HG02588 (cell line): ENCODE results near the gene ZNF641.

Source experiments
- ATAC-seq: cut with Tn5 transposase; IDR thresholded peaks from one replicate; pipeline ENCODE4 v1.9.1; 2021; ENCODE audit warnings: mild to moderate bottlenecking, moderate library complexity; ENCODE audit not compliant: unreplicated experiment

ZNF641 gene

GRCh38 chr12:48350249-48351021, at the start of gene ZNF641:
ZNF641 (minus strand) TSS chr12:48350919; CDS start chr12:48348090, 2,829 bp downstream.
- peak; percentile 83 for ATAC-seq

- ATAC-seq = no peak
Measured at GRCh38 chr12:48390026-48390425, 39.3 kb upstream of the ZNF641 start.

- ATAC-seq = no peak
Measured at GRCh38 chr12:48389409-48389808, 38.7 kb upstream of the ZNF641 start.

- ATAC-seq = no peak
Measured at GRCh38 chr12:48388938-48389337, 38.2 kb upstream of the ZNF641 start.

- no peak for ATAC-seq
Measured at GRCh38 chr12:48388460-48388859, 37.7 kb upstream of the ZNF641 start.

GRCh38 chr12:48380596-48380995, 29.9 kb upstream of the ZNF641 start:
- no peak for ATAC-seq

GRCh38 chr12:48379794-48380193, 29.1 kb upstream of the ZNF641 start:
- no peak for ATAC-seq

GRCh38 chr12:48377646-48378045, 26.9 kb upstream of the ZNF641 start:
- ATAC-seq = no peak

GRCh38 chr12:48374164-48374563, 23.4 kb upstream of the ZNF641 start:
- no peak for ATAC-seq

- no peak for ATAC-seq
Measured at GRCh38 chr12:48366131-48366530, 15.4 kb upstream of the ZNF641 start.

- ATAC-seq = no peak
Measured at GRCh38 chr12:48361664-48362339, 11.1 kb upstream of the ZNF641 start.

GRCh38 chr12:48358937-48359513, 8.3 kb upstream of the ZNF641 start:
- no peak for ATAC-seq

- ATAC-seq = no peak
Measured at GRCh38 chr12:48356041-48356768, 5.5 kb upstream of the ZNF641 start.

- ATAC-seq = no peak
Measured at GRCh38 chr12:48352157-48352760, 1.5 kb upstream of the ZNF641 start.

- peak; percentile 13 for ATAC-seq
Measured at GRCh38 chr12:48351022-48351708, 446 bp upstream of the ZNF641 start.

- no peak for ATAC-seq
Measured at GRCh38 chr12:48349471-48349870, 1.2 kb downstream of the ZNF641 start.

- no peak for ATAC-seq
Measured at GRCh38 chr12:48342980-48343379, 7.7 kb downstream of the ZNF641 start.

- no peak for ATAC-seq
Measured at GRCh38 chr12:48340943-48341342, 9.8 kb downstream of the ZNF641 start.

- no peak for ATAC-seq
Measured at GRCh38 chr12:48339442-48340117, 11.1 kb downstream of the ZNF641 start.

- ATAC-seq = no peak
Measured at GRCh38 chr12:48336564-48336963, 14.2 kb downstream of the ZNF641 start.
